ENCODE measurements around the gene AJUBA.

DNA sequence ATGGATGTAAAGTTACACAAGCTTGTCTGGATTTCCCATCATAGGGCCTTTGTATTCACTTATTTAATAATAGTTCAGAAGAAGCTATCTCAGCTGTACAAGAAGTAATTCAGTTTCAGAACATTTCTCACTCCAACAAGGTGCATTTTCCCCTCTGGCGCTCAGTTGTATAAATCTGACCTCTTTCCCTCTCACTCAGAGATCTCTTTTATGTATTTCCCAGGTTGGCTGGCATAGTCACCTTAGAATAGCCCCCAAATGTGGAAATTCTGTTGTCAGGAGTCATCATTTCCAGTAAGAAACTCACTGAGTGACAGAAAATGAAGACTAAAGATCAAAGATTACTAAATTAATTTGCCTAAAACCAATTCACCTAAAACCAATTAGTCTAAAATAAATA lies 11.2 kb downstream of the AJUBA start:
- TF ChIP-seq POLR2A (IDR thresholded peaks at IDR 0.05) (no peak), POLR2AphosphoS5 (IDR thresholded peaks at IDR 0.05) (no peak)
- TF ChIP-seq, protein P1, sequence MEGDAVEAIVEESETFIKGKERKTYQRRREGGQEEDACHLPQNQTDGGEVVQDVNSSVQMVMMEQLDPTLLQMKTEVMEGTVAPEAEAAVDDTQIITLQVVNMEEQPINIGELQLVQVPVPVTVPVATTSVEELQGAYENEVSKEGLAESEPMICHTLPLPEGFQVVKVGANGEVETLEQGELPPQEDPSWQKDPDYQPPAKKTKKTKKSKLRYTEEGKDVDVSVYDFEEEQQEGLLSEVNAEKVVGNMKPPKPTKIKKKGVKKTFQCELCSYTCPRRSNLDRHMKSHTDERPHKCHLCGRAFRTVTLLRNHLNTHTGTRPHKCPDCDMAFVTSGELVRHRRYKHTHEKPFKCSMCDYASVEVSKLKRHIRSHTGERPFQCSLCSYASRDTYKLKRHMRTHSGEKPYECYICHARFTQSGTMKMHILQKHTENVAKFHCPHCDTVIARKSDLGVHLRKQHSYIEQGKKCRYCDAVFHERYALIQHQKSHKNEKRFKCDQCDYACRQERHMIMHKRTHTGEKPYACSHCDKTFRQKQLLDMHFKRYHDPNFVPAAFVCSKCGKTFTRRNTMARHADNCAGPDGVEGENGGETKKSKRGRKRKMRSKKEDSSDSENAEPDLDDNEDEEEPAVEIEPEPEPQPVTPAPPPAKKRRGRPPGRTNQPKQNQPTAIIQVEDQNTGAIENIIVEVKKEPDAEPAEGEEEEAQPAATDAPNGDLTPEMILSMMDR (IDR thresholded peaks at IDR 0.05 in 8 of 11, conservative IDR thresholded peaks at IDR 0.05 in 3 of 11): no peak

Data from spleen (tissue), 7 donors.